ENCODE results near the gene OPRM1. TPM values are rescaled to one million over a fixed set of nuclear protein-coding genes. Genes with fewer than 3 reads are reported as not detected.

Gene OPRM1
- total and polyA plus RNA-seq, 8 donors: 0.45 to 1.5 TPM; not detected in 6

DNA sequence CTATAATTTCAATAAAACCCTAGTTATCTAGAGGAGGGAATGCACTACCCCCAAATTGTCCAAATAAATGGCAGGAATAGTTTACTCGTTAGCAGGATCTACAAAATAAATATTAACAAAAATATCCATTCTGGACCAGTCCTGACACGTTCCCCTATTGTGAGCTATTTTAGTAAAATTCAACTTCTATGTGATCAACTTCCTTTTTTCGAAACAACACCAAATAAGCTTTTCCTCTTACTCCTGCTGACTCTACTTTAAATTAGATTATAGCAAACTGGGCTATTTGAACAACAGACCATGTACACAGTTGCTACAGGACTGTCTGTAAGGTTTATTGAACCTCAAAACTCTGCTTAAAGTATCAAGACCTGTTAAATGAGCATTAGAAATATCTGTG is 163.3 kb downstream of the OPRM1 start:
- 71 to 88% (median 74%) methylated on average over 3 of the region's 3 CpGs for WGBS, 5 donors
- intact Hi-C loops (cut with DNase I; ENCODE audit: low total_unique reads): no loop called here

DNA sequence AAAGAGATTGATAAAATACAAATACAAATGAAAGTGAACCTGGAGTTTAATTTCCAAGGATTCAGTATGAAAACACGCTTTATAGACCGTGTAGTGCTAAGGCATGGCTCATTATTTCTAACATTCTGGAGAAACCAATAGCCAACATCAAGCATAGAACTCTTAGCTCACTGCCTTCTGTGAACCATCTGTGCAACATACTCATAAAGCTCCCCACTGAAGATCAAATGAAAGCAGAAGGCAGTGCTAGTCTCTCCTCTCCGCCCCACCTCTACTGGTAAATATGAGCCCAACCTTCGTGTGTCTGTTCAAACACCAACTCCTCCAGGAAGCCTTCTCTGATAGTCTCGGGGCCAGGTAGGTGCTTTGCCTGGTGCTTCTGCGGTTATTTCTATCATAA is 163.9 kb downstream of the OPRM1 start:
- 69 to 90% (median 80%) methylated on average over 6 of the region's 6 CpGs for WGBS, 5 donors

More for the DNA sequence above, 163.3 kb downstream of the OPRM1 start:
- H3K36me3 ChIP-seq: no peaks in the 10 kb centered on the region
- DNase-seq: no peak
- H3K27me3 ChIP-seq: no peaks in the 10 kb centered on the region
- peaks cover 0 to 7% (median 0%) of the 10 kb centered on the region in 4 donors for H3K4me1 ChIP-seq
- H3K27ac ChIP-seq: no peak overlapping the region
- H3K9me3 ChIP-seq: no peaks in the 10 kb centered on the region
- TF ChIP-seq, protein P1, sequence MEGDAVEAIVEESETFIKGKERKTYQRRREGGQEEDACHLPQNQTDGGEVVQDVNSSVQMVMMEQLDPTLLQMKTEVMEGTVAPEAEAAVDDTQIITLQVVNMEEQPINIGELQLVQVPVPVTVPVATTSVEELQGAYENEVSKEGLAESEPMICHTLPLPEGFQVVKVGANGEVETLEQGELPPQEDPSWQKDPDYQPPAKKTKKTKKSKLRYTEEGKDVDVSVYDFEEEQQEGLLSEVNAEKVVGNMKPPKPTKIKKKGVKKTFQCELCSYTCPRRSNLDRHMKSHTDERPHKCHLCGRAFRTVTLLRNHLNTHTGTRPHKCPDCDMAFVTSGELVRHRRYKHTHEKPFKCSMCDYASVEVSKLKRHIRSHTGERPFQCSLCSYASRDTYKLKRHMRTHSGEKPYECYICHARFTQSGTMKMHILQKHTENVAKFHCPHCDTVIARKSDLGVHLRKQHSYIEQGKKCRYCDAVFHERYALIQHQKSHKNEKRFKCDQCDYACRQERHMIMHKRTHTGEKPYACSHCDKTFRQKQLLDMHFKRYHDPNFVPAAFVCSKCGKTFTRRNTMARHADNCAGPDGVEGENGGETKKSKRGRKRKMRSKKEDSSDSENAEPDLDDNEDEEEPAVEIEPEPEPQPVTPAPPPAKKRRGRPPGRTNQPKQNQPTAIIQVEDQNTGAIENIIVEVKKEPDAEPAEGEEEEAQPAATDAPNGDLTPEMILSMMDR (IDR thresholded peaks at IDR 0.05): no peak
- no peak overlapping the region for H3K4me3 ChIP-seq

GRCh38 chr6:154206141-154206540 is 167.1 kb downstream of the OPRM1 start:
- no peaks in the 10 kb centered on the region for H3K36me3 ChIP-seq
- H3K9me3 ChIP-seq: no peaks in the 10 kb centered on the region
- TF ChIP-seq POLR2AphosphoS5 (IDR thresholded peaks at IDR 0.05) (no peak), EP300 (IDR thresholded peaks at IDR 0.05) (no peak), POLR2A (IDR thresholded peaks at IDR 0.05) (no peak)
- TF ChIP-seq, protein P1 (IDR thresholded peaks at IDR 0.05): no peak
- intact Hi-C loops (cut with DNase I; ENCODE audit: low total_unique reads): no loop called here
- H3K4me1 ChIP-seq: no peaks in the 10 kb centered on the region
- 88 to 97% (median 95%) methylated on average over 2 of the region's 2 CpGs for WGBS, 5 donors
- DNase-seq: no peak
- no peak overlapping the region for H3K27ac ChIP-seq
- H3K27me3 ChIP-seq: no peaks in the 10 kb centered on the region
- H3K4me3 ChIP-seq: no peak overlapping the region

More for the DNA sequence above, 163.9 kb downstream of the OPRM1 start:
- no peaks in the 10 kb centered on the region for H3K27me3 ChIP-seq
- H3K4me1 ChIP-seq: peaks cover 0 to 1% (median 0%) of the 10 kb centered on the region in 4 donors
- no peaks in the 10 kb centered on the region for H3K36me3 ChIP-seq
- TF ChIP-seq POLR2AphosphoS5 (IDR thresholded peaks at IDR 0.05): no peak
- TF ChIP-seq EP300 (IDR thresholded peaks at IDR 0.05): no peak
- no peak for TF ChIP-seq POLR2A (IDR thresholded peaks at IDR 0.05)
- TF ChIP-seq, protein P1 (IDR thresholded peaks at IDR 0.05): no peak
- DNase-seq: no peak
- H3K27ac ChIP-seq: no peak overlapping the region
- H3K4me3 ChIP-seq: no peak overlapping the region
- H3K9me3 ChIP-seq: no peaks in the 10 kb centered on the region
- intact Hi-C loops (cut with DNase I; ENCODE audit: low total_unique reads): no loop called here

DNA sequence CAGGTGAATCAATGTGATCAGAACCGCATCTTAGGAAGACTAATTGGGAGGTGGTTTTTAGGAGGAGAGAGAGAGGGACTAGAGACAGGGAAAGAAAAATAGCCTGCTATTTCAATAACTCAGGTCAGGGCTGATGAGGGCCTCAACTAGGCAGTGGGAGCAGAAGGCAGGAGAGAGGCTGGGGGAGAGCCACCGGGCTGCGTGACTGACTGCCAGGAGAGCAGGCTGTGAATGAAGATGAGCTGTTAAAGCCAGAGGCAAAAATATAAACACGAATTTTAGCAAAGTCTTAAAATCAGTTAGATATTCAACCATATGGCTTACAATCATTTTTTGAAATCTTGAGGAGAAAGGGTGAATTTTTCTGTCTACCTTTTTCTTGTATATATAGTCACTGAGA is 168.0 kb downstream of the OPRM1 start:
- no peaks in the 10 kb centered on the region for H3K27me3 ChIP-seq
- H3K9me3 ChIP-seq: no peaks in the 10 kb centered on the region
- no peak for DNase-seq
- 64 to 78% (median 66%) methylated on average over 4 of the region's 4 CpGs for WGBS, 5 donors
- intact Hi-C loops (cut with DNase I; ENCODE audit: low total_unique reads): no loop called here
- H3K36me3 ChIP-seq: no peaks in the 10 kb centered on the region
- no peak overlapping the region for H3K4me3 ChIP-seq
- TF ChIP-seq, protein P1 (IDR thresholded peaks at IDR 0.05): no peak
- no peak for TF ChIP-seq POLR2A (IDR thresholded peaks at IDR 0.05)
- TF ChIP-seq EP300 (IDR thresholded peaks at IDR 0.05): no peak
- H3K27ac ChIP-seq: no peak overlapping the region
- H3K4me1 ChIP-seq: no peaks in the 10 kb centered on the region
